ENCODE results near the gene NOC2L. TPM values are rescaled to one million over a fixed set of nuclear protein-coding genes. Genes with fewer than 3 reads are reported as not detected.
A peak's percentile ranks its signal among the peaks of the same experiment; 100 is the strongest.

The NOC2L gene
- total RNA-seq, 1 experiment from 2014 or later, result 98.5 TPM

DNA sequence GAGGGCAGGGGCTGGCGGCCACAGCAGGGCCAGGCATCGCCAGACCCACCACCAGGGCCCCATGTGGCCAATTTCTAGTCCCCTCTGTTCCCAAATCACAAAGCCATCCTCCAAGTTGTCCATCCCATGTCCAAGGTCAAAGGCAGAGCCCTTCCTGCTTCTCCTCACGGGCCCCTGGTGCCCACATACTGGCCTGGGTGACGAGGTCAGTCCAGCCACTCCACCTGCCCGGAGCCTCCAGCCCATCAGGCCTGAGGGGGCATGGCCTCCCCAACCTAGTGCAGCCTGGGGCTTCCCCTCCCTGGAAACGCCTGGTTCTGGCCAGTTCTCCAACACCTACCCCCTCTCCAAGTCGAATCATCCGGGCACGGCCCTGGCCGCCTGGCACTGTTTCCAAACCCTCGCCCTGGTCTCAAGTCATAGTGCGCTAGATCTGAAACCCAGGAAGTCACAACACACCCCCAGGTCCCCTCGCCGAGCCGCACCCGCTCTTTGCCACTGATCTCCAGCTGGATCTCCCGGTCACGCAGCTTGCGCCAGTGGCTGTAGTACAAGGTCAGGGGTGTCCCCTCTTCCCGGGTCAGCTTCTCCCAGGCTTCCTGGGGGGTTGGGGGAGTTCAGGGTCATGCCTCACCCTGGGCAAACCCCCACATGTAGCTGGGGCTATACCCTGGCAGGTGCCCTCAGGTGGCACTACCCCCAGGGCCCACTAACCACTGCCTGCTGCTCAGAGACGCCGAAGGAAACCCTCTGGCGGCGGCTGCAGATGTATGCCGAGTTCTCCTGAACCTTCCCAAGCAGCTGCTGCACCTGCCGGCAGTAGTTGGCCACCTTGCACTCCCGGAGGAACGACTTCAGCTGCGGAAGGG, 13.1 kb downstream of the NOC2L start:
- DNase-seq (ENCODE audit: extremely low read depth, low read depth), result no peak

DNA sequence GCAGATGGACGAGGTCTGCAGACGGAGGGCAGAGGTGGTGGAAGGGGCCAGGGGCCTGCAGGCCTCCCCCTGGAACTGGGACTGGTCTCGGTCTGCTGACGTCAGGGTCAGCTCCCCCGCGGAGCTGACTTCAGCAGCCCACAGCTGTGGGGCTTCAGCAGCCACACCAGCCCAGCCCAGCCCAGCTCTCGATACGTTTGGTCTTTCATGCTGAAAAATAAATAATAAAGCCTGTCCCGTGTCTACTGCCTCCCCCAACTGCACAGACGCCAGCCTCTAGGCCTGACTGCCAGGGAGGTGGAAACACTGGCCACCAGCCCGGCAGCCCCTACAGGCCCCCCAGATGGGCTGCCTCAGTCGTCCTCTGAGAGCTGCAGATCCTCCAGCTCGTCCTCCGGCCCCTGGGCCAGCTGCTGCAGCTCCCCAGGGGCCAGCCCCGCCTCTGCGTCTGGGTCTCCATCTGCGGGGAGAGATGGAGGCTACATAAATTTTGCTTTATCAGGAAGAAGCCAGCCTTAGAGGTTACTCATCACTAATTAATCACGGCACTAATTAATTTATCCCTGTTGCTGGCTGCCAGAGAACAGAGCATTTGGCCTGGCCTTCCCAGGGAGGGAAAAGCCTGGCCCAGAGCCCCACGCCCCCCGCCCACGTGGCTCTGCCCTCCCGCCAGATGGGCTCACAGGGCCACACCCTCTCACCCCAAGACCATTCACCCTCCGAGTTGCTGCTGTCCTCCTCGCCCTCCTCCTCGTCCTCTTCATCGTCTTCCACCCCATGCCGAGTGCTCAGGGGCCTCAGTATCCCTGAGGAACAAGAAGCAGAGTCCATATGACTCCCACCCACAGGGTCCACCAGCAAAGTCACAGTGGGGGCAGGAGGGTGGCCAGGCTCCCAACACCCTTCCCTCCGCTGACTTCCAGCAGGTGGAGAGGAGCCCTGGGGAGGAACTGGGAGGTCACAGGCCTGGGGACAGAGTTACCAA, 14.4 kb downstream of the NOC2L start:
- DNase-seq (ENCODE audit: extremely low read depth, low read depth), result no peak

GRCh38 chr1:943545-944340, 15.3 kb downstream of the NOC2L start:
- no peak for DNase-seq (ENCODE audit: extremely low read depth, low read depth)

- DNase-seq (ENCODE audit: extremely low read depth, low read depth), result no peak
Observed at GRCh38 chr1:942864-943533, 16.1 kb downstream of the NOC2L start.

GRCh38 chr1:942411-942821, 16.6 kb downstream of the NOC2L start:
- DNase-seq (ENCODE audit: extremely low read depth, low read depth), result no peak

DNA sequence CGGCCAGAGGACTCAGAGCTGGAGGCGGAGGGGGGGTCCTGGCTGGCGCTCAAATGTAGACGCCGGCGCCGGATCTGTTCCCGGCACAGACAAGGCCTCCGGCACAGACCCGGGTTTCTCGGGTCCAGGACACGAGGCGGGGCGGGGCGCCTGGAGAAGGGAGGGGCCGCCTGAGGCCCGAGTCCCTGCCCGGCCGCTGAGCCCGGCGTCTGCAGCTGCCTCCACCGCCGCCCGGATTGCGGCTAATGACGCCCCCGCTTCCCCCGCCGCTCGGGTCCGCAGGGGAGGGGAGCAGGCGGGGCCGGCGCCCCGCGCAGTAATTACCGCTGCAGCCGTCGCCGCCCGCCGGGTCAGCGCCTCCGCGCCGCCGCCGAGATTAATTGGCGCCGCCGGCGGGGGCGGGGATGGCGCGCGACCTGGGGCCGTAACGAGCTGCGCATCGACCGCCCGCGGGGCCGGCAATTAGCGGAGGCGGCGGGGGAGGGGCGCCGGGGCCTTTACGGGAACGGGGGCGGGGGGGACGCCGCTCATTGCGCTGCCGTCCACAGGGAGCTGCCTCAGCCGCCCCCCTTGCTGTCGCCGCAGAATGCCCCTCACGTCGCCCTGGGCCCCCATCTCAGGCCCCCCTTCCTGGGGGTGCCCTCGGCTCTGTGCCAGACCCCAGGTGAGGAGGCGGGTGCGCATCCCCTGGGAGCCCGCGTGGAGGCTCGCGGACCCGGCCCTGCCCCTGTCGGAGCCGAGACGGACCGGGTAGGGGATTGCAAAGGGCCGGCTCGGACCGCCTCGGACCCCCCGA, 17.3 kb downstream of the NOC2L start:
- peak; percentile 42 for DNase-seq (ENCODE audit: extremely low read depth, low read depth)

DNA sequence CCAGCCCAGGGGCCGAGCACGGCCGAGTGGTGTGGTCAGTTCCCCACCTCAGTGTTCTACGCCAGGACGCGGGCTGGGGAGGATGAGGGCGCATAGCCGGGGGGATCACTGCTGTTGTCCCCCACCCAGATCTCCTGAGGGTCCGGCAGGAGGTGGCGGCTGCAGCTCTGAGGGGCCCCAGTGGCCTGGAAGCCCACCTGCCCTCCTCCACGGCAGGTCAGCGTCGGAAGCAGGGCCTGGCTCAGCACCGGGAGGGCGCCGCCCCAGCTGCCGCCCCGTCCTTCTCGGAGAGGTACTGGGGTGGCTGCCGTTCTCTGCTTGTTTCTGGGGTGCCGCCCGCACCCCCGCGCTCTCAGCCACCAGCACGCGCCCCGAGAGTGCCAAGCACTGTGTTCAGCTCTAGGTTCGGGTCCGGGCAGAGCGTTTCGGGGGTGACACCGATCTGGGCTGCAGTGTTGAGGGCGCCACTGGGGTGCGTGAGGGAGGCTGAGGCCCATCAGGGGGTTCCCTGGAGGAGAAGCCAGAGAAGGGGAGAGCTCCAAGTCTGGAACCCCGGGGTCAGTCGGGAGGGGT, 18.0 kb downstream of the NOC2L start:
- DNase-seq (ENCODE audit: extremely low read depth, low read depth), result no peak

DNA sequence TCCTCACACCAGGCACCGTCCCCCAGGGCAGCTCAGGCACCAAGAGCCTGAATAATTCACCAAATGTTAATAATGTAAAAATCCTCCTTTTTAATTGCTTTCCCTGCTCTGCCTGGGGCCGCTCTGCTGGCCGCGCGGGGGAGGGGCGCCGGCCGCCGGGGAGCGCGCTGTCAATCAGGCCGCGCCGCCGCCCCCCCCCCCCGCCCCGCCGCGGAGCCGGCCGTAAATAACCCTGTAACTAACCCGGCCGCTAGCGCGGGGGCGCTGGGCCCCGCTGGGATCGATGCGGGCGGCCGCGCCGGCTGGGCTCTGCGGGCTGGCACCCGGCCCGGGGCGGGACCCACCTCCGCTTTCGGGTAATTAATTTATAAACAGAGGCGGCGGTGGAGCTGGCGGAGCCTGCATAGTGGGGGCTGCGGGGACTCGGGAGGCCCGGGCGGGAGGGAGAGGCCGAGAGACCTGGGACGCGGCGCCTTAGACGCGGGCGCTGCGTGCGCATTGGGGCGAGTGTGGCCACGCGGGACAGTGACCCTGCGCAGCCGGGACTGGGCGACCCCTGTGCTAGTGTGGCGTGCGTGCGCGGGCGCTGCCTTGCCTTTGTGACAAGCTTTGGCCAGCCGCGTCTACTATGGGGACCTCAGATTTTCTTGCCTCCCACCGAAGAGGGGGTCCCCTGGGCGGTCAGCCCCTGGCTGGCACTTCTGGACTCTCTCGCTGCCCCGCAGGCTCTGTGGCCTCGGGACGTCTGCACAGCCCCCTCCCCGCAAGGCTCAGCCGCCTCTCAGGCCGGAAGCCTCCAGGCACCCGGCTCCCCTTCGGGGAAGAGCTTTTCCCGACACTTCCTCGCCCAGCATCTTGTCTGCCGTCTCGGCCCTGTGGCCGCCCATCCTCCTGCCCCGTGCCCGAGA, 18.7 kb downstream of the NOC2L start:
- no peak for DNase-seq (ENCODE audit: extremely low read depth, low read depth)

DNA sequence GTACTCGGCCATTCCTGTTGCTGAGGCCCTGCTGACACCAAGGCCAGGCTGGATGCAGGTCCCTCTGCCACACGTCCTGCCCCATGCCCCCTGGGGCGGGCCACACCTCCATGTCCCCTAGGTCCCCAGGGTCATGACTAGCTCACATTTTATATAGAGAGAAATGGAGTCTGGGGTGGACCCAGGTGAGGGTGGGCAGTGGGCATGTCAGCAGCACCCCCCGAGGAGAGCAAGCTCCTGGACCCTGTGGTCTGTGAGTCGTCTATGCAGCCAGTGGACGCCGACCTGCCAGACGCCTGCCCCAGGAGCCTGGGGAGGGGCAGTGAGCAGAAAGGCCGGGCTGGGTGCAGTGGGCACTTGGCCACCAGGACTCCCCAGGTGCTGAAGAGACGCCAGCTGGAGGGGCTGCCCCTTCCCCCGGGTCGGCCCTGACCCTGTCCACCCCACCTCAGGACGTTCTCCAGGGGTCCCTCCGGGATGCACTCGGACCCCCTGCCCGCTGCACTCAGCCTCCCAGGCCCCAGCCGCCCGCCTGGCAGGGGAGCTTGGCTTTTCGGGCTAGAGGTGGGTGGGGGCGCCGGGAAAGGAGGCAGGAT, 19.4 kb downstream of the NOC2L start:
- no peak for DNase-seq (ENCODE audit: extremely low read depth, low read depth)

GRCh38 chr1:938711-939489, 20.2 kb downstream of the NOC2L start:
- DNase-seq (ENCODE audit: extremely low read depth, low read depth), result no peak

DNA sequence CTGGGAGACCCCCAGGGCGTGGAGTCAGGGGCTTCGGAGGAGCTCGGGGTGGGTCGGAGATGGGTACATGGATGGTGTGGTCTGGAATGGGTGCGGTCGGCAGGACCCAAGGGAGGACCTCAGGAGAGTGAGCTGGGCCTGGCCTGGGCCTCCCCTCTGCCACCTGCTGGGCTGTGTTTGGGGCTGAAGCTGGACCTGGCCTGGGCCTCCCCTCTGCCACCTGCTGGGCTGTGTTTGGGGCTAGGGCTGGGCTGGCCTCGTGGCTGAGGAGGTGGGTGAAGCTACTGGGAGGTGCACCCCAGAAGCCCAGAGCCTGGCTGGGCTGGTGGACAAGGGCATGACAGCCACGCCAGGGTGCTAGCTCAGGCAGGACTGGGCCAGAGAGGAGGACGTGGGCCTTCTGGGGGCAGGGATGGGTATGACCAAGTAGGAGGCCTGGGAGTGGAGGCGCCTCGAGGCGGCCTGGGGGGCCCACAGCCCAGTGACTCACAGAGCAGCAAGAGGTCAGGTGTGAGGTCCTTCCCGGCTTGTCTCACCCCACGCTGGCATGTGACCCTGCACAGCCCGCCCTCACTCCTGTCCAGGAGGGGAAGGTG, 20.9 kb downstream of the NOC2L start:
- no peak for DNase-seq (ENCODE audit: extremely low read depth, low read depth)

DNA sequence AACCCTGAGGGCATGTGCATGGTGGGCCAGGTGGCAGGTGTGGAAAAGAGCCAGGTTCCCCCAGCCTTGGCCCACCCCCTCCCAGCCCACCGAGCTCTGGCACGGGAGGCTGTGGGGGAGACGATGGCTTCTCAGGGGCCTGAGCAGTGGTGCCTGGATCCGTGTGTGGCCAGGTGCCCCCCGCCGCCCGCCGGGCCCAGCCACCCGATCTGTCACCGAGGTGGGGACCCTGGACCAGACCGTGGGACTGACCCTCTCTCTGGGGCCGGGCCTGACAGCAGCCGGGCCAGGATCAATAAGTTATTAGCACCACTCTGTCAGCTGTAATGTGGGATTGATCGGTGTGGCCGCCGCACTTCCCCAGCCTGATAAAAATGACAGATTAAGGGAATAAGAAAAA, 21.5 kb downstream of the NOC2L start:
- DNase-seq (ENCODE audit: extremely low read depth, low read depth), result no peak

DNA sequence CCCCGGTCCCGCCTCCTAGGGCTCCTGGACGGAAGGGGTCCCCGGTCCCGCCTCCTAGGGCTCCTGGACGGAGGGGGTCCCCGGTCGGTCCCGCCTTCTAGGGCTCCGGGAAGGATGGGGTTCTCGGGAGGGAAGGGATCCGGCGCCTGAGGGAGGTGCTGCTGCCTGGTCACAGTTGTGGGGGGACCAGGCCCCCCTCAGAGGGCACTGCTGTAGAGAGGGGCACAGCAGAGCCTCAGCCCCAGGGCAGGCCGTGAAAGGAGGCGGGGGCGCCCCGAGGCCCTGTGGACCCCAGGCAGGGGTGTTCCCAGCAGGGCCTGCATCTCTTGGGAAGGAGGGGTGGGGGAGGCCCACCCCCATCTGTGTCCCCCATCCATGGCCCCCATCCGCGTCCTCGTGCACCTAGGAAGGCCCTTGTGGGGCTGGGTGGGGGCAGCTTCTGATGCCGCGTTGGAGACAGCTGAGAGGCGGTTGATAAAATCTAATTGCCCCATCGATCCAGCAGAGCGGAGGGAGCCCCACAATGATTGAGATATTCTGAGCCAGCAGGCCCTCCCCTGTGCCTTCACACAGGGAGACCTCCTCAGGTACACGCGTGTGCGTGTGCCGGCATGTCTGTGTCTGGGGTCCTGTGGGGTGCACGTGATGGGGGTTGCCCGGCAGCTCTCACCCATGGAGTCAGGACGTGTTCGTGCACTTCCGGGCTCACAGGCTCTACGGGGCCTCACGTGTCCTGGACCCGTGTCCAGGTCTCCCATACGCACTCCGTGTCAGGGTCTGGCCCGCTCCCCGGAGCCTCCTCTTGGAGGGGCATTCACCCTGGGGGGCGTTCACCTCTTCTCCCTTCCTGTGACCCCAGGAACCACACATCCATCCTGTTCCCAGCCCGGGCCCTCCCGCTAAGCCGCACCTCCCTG, 22.4 kb downstream of the NOC2L start:
- no peak for DNase-seq (ENCODE audit: extremely low read depth, low read depth)

DNA sequence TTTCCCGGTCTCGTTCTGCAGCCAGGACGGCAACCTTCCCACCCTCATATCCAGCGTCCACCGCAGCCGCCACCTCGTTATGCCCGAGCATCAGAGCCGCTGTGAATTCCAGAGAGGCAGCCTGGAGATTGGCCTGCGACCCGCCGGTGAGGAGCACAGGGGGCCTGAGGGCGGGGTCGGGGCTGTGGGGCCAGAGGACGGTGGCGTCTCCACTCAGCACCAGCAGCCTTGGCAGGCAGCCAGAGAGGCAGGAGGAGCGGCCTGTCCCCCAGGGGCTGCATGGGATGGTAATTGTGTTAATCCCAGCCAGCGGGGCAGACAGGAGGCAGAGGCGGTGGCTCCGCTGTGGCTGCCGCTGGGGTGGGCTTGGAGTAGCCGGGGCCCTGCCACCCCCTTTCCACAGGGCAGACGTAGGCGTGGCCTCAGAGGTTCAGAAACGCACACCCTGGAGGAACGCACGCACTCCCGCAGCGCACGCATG, 23.3 kb downstream of the NOC2L start:
- DNase-seq (ENCODE audit: extremely low read depth, low read depth), result no peak

Measured in NCI-H460 (cell line).